GM08714 (cell line): Measurements from ENCODE around the gene POLR1B.
A peak's percentile ranks its signal among the peaks of the same experiment; 100 is the strongest.
"Not testable (repeated sequence)": the region's sequence is repeated elsewhere in the genome, so short reads cannot be mapped to it uniquely, and the experiment has no call there.

ENCODE experiments used
- H3K4me3 ChIP-seq: fragments of 200-500 bp; sonication (Bioruptor generic); 2 replicates; pipeline ENCODE4 v1.5.1; 2014; ENCODE audit warnings: mild to moderate bottlenecking, low read length, inconsistent platforms
- ZNF274 ChIP-seq: IDR thresholded peaks from 2 replicates; pipeline ENCODE4 v1.6.1; 2012; ENCODE audit warnings: mild to moderate bottlenecking, low read depth, low read length

POLR1B gene

DNA sequence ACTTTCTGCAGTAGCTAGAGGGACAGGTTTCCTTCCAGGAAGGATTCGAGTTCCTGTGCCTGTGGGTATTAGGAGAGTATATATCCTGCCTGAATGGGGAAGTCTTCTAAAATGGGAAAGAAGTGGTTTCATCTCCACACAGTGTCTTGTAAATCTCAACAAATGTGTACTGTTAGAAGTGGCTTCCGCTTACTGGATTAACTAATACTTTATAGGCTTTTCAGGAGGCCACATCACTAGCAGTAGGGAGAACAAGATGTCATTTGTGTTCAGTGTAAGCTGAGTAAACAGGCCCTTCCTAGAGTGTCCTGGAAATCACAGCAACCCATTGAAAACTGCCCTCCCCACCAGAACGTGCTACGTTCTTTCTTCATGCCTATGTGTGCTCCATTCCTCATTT, 12.5 kb upstream of the POLR1B start:
- TF ChIP-seq ZNF274: no peak
- H3K4me3 ChIP-seq: no peak overlapping the region

DNA sequence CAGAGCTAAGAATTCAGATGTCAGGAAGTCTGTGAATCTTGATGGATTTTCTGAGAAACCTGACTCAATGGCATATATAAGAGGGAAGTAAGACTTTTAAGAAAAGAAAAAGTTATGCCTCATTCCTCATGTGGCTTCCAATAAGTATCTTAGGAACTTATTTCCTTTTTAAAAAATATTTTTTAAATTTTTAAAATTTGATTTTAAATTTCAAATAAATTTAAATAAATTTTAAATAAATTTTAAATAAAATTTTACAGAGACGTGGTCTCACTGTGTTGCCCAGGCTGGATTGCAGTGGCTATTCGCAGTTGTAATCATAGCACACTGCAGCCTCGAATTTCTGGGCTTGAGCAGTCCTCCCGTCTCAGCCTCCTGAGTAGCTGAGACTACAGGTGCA, 11.5 kb upstream of the POLR1B start:
- TF ChIP-seq ZNF274: no peak
- no peak overlapping the region for H3K4me3 ChIP-seq

DNA sequence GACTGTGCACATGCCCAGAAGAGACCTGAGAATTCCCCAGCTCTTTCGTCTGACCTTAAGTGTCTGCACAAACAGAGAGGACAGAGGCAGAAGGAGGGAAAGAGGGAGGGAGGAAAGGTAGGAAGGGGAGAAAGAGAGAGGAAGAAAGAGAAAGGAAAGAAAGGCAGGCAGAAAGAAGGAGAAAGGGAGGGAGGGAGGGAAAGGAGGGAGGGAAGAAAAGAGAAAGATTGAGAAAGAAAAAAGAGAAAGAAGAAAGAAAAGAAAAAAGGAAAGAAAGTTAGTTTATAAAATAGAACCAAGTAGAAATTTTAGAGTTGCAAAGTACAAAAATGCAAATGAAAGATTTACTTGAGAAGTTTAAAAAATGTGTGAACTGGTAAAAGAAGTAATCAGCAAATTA, 7.4 kb upstream of the POLR1B start:
- TF ChIP-seq ZNF274: no peak
- H3K4me3 ChIP-seq: no peak overlapping the region

DNA sequence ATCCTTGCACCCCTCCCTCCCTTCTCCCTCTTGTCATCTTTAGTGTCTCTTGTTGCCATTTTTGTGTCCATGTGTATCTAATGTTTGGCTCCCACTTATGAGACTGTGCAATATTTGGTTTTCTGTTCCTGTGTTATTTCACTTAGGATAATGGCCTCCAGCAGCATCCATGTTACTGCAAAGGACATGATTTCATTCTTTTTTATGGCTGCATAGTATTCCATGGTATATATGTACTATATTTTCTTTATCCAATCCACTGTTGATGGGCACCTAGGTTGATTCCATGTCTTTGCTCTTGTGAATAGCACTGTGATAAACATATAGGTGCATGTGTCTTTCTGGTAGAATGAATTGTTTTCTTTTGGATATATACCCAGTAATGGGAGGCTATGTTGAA, 5.6 kb upstream of the POLR1B start:
- not testable (repeated sequence) for H3K4me3 ChIP-seq

DNA sequence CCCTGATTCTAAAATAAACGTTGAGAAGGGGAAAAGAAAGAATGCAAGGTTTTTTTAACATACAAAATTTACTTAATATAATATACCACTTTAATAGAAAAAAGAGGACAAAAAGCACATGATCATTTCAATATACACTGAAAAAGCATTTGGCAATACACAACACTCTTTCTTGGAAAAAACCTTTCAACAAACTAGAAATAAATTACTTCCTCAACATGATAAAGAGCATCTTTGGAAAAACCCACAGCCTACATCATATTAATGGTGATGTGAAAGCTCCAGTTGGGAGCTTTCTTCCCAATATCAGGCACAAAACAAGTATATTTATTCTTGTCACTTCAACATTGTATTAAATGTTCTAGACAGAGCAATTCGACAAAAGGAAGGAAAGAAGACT, 3.0 kb upstream of the POLR1B start:
- H3K4me3 ChIP-seq: no peak overlapping the region
- TF ChIP-seq ZNF274: no peak

DNA sequence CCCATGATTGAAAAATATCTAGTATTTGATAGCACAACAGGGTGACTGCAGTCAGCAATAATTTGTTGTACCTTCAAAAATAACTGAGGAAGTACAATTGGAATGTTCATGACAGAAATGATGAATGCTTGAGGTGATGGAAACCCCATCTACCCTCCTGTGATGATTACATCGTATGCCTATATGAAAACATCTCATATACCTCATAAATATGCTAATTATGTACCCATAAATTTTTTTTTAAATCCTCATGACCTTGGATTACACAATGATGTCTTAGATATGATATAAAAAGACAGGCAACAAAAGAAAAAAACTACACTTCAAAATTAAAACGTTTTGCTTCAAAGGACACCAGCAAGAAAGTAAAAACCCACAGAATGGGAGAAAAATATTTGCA, 1.4 kb upstream of the POLR1B start:
- no peak for TF ChIP-seq ZNF274
- peak overlapping the region; percentile 97; the same call in 1 of the 2 replicates for H3K4me3 ChIP-seq

DNA sequence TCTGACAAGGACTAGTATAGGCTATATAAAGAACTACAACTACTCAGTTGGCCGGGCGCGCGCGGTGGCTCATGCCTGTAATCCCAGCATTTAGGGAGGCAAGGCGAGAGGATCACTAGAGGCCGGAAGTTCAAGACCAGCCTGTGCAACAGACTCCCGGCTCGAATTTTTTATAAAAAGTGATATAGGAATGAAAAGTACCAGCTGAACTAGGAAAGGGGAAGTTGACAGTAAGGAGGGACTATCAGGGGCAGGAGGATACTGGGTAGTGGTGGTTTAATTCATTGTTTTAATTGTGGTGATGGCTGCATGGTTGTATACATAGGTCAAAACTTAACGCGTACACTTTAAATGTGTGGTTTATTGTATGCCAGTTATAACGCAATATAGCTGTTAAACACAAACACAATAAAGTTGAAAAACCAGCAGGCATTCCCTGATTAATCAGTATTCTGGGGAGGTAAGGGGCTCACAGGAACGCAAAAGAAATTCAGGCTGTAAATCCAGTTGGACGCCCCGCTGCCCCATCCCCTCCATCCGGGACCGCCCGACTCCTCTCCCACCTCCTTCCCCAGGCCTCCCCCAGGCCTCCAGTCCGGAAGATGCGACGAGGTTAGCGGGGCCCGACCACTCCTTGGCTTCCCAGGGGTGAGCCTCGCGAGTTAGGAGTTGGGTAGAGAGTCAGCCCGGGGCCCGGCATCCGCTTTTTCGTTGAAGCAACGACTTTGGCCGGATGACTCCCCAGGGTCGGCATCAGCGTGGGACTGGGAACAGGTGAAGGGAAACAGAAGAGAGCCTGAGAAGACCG, 746 bp upstream of the POLR1B start:
- peak overlapping the region; percentile 97 for H3K4me3 ChIP-seq
- no peak for TF ChIP-seq ZNF274

DNA sequence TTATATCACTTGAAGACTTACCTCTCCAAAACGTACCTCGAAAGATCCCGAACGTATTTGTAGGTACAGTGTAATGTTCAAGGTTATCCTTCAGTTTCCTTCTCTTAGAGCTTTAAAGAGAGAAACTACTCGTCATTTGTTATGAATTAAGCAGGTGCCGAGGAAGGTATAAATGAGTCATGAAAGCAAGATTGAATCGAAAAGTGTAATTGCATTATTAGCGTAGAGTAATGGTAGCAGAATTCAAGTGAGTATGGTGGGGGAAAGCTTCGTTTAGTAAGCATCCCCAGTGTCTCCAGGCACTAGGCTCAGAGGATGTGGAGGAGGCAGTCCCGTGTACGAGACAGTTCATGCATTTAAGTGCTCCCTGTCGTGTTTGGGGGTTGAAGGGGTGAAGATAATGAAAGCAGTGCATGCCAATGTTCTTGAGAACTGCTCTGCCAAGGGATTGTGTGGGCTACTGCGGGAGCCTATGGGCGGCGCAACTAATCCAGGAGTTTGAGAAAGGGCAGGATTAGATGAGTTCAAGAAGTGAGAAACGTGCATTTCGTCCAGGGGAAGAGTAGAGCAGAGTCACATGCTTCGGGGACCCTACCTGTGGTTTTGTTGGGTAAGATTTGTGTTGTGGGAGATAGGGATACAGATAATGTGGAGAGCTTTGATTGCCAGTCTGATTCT, 858 bp downstream of the POLR1B start:
- TF ChIP-seq ZNF274: no peak
- H3K4me3 ChIP-seq: peak overlapping the region; percentile 97

DNA sequence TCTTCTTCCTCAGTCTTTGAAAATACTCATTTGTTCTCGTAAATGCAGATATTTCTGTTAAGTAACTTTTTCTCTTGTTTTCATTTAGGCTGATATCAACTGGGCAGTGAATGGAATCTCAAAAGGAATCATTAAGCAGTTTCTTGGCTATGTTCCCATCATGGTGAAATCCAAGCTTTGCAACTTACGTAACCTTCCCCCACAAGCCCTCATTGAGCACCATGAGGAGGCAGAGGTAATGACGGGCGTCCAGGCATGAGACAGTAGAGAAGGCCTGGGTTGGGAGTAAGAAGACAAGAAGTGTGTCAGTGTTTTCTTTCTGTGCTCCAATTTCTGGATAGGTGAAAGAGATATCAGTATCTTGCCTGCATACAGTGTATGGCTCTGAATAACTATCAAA, 5.1 kb downstream of the POLR1B start:
- TF ChIP-seq ZNF274: no peak
- no peak overlapping the region for H3K4me3 ChIP-seq

DNA sequence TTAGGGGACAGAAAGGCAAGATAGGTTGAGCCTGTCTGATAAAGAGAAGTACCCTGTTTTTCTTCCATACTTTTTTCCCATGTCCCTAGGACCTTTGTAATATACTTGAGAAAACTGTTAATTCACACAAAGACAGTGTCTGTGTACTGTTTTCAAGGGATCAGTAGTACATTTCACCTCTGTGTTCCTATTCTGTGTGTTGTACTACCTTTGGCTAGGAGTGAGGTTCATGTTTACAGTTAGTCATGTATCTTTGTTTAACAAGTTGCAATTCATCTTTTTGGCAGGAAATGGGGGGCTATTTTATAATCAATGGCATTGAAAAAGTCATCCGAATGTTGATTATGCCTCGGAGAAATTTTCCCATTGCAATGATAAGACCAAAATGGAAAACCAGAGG, 6.7 kb downstream of the POLR1B start:
- no peak overlapping the region for H3K4me3 ChIP-seq
- no peak for TF ChIP-seq ZNF274

DNA sequence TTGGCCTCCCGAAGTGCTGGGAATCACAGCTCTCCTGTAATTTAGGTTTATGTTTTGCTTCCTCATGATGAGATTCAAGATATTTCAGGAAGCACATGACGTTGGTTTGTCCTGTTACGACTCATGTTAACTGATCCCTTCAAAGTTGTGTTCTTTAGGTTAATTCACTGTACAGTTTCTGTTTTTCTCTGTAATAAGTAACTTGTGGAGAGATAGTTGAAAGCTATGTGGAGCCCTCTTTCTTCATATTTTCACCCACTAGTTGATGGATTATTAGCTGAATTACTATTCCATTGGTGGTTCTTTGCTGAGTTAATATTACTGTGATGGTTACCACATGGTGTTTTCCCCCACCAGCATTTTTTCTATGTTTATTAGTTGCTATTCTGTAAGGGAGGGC, 23.8 kb downstream of the POLR1B start:
- TF ChIP-seq ZNF274: no peak

DNA sequence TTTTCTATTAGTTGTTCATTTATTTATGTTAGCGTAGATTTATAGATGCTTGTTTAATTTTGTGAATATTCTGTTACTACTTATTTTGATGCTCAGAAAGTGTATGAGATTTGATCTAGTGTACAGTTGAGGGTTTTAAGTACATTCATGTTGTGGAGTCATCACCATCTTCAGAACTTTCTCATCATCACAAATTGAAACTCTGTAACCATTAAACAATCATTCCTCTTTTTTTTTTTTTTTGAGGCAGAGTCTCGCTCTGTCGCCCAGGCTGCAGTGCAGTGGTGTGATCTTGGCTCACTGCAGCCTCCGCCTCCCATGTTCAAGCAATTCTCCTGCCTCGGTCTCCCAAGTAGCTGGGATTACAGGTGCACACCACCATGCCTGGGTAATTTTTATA, 24.2 kb downstream of the POLR1B start:
- not testable (repeated sequence) for H3K4me3 ChIP-seq

More for the DNA sequence above, 23.8 kb downstream of the POLR1B start:
- no peak overlapping the region; the same call in 1 of the 2 replicates for H3K4me3 ChIP-seq

DNA sequence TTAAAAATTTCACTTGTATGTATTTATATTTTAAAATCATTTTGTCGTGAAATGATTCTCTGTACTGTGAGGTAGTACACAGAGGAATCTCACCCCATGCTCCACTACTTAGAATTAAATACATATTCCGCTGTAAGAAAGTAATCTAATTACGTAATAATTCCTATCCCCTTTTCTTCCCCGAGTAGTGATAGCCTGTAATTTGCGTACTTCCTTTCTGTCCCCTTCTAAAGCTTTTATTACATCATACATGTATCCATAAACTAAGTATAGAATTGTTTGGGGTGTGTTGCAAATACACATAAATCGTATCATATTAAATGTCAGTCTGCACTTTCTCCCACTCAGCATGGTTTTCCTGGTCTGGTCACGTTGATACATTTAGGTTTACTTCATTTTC, 29.7 kb downstream of the POLR1B start:
- TF ChIP-seq ZNF274: no peak

DNA sequence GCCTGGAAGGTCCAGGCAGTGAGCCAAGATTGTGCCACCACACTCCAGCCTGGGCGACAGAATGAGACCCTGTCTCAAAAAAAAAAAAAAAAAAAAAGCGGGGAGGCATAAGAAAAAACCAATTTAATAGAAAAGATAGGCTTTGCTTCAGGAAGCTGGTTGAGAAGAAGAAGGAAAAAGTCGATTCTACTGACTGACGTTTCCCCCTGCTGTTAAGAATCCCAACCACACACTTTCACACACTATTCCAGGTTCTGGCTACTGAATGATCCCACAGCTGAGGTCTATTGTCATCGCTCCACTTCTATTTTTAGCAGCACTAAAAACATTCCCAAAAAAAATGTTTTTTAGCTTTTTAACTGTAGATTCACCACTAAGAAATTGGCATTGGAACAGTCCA, 35.5 kb downstream of the POLR1B start:
- TF ChIP-seq ZNF274: no peak
- H3K4me3 ChIP-seq: no peak overlapping the region

More for the DNA sequence above, 29.7 kb downstream of the POLR1B start:
- no peak overlapping the region for H3K4me3 ChIP-seq

DNA sequence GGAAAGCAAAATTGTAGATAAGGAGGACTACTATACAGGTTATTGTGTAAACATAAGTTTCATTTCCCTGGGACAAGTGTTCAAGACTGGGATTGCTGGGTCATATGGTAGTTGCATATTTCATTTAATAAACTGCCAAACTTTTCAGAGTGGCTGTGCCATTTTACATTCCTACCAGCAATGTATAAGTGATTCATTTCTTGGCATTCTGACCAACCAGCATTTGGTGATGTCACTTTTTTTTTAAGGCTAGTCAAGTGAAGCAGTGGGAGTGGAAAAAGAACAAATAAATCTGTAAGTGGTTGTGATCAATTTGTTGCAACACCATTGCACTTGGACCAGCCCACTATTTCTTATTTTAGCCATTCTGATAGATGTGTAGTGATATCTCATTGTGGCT, 37.0 kb downstream of the POLR1B start:
- no peak overlapping the region for H3K4me3 ChIP-seq
- no peak for TF ChIP-seq ZNF274

DNA sequence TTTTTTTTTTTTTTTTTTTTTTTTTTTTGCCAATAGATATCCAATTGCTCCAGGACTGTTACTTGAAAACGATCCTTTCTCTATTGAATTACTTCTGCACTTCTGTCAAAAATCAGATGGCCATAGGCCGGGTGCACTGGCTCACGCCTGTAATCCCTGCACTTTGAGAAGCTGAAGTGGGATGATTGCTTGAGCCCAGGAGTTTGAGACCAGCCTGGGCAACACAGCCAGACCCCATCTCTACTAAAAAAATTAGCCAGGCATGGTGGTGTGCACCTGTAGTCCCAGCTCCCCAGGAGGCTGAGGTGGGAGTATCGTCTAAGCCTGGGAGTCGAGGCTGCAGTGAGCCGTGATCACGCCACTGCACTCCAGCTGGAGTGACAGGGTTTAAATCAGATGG, 37.8 kb downstream of the POLR1B start:
- no peak for TF ChIP-seq ZNF274
- H3K4me3 ChIP-seq: no peak overlapping the region

DNA sequence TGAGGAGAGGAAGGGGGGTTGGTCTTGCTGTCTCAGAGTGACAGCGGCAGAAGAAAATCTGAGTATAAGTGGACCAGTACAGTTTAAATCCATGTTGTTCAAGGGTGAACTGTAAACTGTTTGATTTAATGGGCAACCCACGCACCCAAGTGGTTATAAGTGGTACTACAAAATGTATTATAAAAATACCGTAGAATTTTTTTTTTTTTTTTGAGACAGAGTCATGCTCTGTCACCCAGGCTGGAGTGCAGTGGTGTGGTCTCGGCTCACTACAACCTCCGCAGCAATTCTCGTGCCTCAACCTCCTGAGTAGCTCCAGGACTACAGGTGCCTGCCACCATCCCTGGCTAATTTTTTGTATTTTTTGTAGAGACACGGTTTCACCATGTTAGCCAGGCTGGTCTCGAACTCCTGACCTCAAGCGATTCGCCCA, 40.1 kb downstream of the POLR1B start:
- TF ChIP-seq ZNF274: no peak
- no peak overlapping the region for H3K4me3 ChIP-seq
